Peyer's patch (tissue), 4 donors: ENCODE results near the gene ZP2. TPM values are rescaled to one million over a fixed set of nuclear protein-coding genes. Genes with fewer than 3 reads are reported as not detected.
A peak's percentile ranks its signal among the peaks of the same experiment; 100 is the strongest.
"Not testable (repeated sequence)": the region's sequence is repeated elsewhere in the genome, so short reads cannot be mapped to it uniquely, and the experiment has no call there.

ENCODE experiments used
- DNase-seq, 3 donors: peaks; one replicate each; pipeline ENCODE4 v3.0.0-alpha.2; 2017 to 2019
- H3K27ac ChIP-seq, 4 donors: fragments of 200-600 bp; sonication (generic); one replicate each; pipeline ENCODE4 v1.5.1; 2016 to 2019
- H3K27me3 ChIP-seq, 2 donors: fragments of 200-600 bp; sonication (generic); one replicate each; pipeline ENCODE4 v1.5.1; 2019
- H3K36me3 ChIP-seq, 3 donors: fragments of 200-600 bp; sonication (generic); one replicate each; pipeline ENCODE4 v1.5.1; 2016 to 2019
- H3K4me1 ChIP-seq, 4 donors: fragments of 200-600 bp; sonication (generic); one replicate each; pipeline ENCODE4 v1.5.1; 2016 to 2019
- H3K4me3 ChIP-seq, 4 donors: fragments of 200-600 bp; sonication (generic); 1 replicate in 3 of 4; 2 replicates in 1 of 4; pipeline ENCODE4 v1.5.1; 2016 to 2019; ENCODE audit warnings: mild to moderate bottlenecking in 1 of 4
- H3K9me3 ChIP-seq, 4 donors: fragments of 200-600 bp; sonication (generic); one replicate each; pipeline ENCODE4 v1.5.1; 2016 to 2019; ENCODE audit warnings: mild to moderate bottlenecking in 1 of 4
- CTCF ChIP-seq, 6 experiments: fragments of 450-650 bp in 4 of 6; fragments of 200-600 bp in 2 of 6; sonication (generic) in 1 of 6; IDR thresholded peaks; one replicate each; pipeline ENCODE4 v1.5.1; 2017 to 2019; ENCODE audit warnings: antibody characterized with exemption in 6 of 6, mild to moderate bottlenecking in 3 of 6, moderate library complexity in 1 of 6
- POLR2A ChIP-seq, 2 donors: fragments of 450-650 bp; IDR thresholded peaks; one replicate each; pipeline ENCODE4 v1.5.1; 2017; ENCODE audit warnings: antibody characterized with exemption in 2 of 2, mild to moderate bottlenecking in 2 of 2, moderate library complexity in 2 of 2
- total RNA-seq, 4 donors: library from RNA; depleted of rRNA; stranded (reverse); fragments of >200 nt; gene quantifications; one replicate each; pipeline ENCODE4 v1.1.0, GENCODE V29; 2016

Gene ZP2
- total RNA-seq, 4 donors from 2014 or later, result 0.54 to 2.3 TPM; not detected in 2

GRCh38 chr16:21203155-21203797 lies 8.1 kb downstream of the ZP2 start:
- peak overlapping the region in 2 of 4 donors; percentile 51 to 79 for H3K27ac ChIP-seq
- no peak for TF ChIP-seq POLR2A (IDR thresholded peaks at IDR 0.05)
- no peak for TF ChIP-seq CTCF (IDR thresholded peaks at IDR 0.05)
- DNase-seq, result peak in 2 of 3 donors; percentile 59 to 68
- peaks cover 0 to 20% (median 3%) of the 10 kb centered on the region in 4 donors for H3K4me1 ChIP-seq
- no peaks in the 10 kb centered on the region for H3K27me3 ChIP-seq
- no peaks in the 10 kb centered on the region for H3K9me3 ChIP-seq
- no peaks in the 10 kb centered on the region for H3K36me3 ChIP-seq
- H3K4me3 ChIP-seq, result peak overlapping the region in 1 of 4 donors; percentile 23

GRCh38 chr16:21199607-21200218 lies 11.7 kb downstream of the ZP2 start:
- DNase-seq, result no peak
- Histone ChIP-seq H3K27me3 (no peaks in the 10 kb centered on the region), H3K4me3 (no peak overlapping the region), H3K36me3 (no peaks in the 10 kb centered on the region), H3K9me3 (no peaks in the 10 kb centered on the region), H3K27ac (peak overlapping the region in 3 of 4 donors; percentile 28 to 85 (median 57)), H3K4me1 (peaks cover 0 to 22% (median 3%) of the 10 kb centered on the region in 4 donors)
- TF ChIP-seq POLR2A (IDR thresholded peaks at IDR 0.05) (peak in 1 of 2 donors; percentile 53), CTCF (IDR thresholded peaks at IDR 0.05) (no peak)

- H3K4me3 ChIP-seq, result no peak overlapping the region
- no peaks in the 10 kb centered on the region for H3K9me3 ChIP-seq
- no peak overlapping the region for H3K27ac ChIP-seq
- TF ChIP-seq CTCF (IDR thresholded peaks at IDR 0.05), result no peak
- TF ChIP-seq POLR2A (IDR thresholded peaks at IDR 0.05), result no peak
- no peaks in the 10 kb centered on the region for H3K27me3 ChIP-seq
- H3K36me3 ChIP-seq, result no peaks in the 10 kb centered on the region
- peaks cover 0 to 21% (median 3%) of the 10 kb centered on the region in 4 donors for H3K4me1 ChIP-seq
- no peak for DNase-seq
These were observed 13.8 kb downstream of the ZP2 start for GRCh38 chr16:21197621-21198020.

GRCh38 chr16:21197112-21197511 lies 14.3 kb downstream of the ZP2 start:
- Histone ChIP-seq H3K4me3 (no peak overlapping the region), H3K27me3 (no peaks in the 10 kb centered on the region), H3K9me3 (no peaks in the 10 kb centered on the region), H3K36me3 (no peaks in the 10 kb centered on the region), H3K4me1 (peaks cover 0 to 17% (median 3%) of the 10 kb centered on the region in 4 donors), H3K27ac (no peak overlapping the region)
- DNase-seq, result no peak
- TF ChIP-seq CTCF (IDR thresholded peaks at IDR 0.05) (no peak), POLR2A (IDR thresholded peaks at IDR 0.05) (no peak)

GRCh38 chr16:21195330-21195729 lies 16.0 kb downstream of the ZP2 start:
- H3K36me3 ChIP-seq, H3K4me3 ChIP-seq, H3K27ac ChIP-seq, H3K27me3 ChIP-seq, H3K9me3 ChIP-seq, DNase-seq: not testable (repeated sequence)
- peaks cover 0 to 15% (median 1%) of the 10 kb centered on the region in 4 donors for H3K4me1 ChIP-seq

GRCh38 chr16:21194771-21195301 lies 16.5 kb downstream of the ZP2 start:
- H3K36me3 ChIP-seq, result no peaks in the 10 kb centered on the region

More at GRCh38 chr16:21194771-21195301, 16.5 kb downstream of the ZP2 start:
- Histone ChIP-seq H3K4me3 (no peak overlapping the region), H3K4me1 (peaks cover 0 to 12% (median 0%) of the 10 kb centered on the region in 4 donors), H3K9me3 (no peaks in the 10 kb centered on the region), H3K27me3 (no peaks in the 10 kb centered on the region), H3K27ac (no peak overlapping the region)
- DNase-seq, result no peak
- TF ChIP-seq POLR2A (IDR thresholded peaks at IDR 0.05) (no peak), CTCF (IDR thresholded peaks at IDR 0.05) (no peak)
